ENCODE results near the gene WFIKKN2. TPM values are rescaled to one million over a fixed set of nuclear protein-coding genes. Genes with fewer than 3 reads are reported as not detected.

Gene WFIKKN2
- total and polyA plus RNA-seq, 10 of the 15 experiments (the other 5 are each of a cell fraction or from before 2014, with no cell fraction given), result 0.06 TPM; not detected in 9

GRCh38 chr17:50825188-50825587 lies 10.2 kb upstream of the WFIKKN2 start (continued):
- no peak for TF ChIP-seq IRF5 (IDR thresholded peaks at IDR 0.05; ENCODE audit: borderline replicate concordance)
- TF ChIP-seq, protein P1, sequence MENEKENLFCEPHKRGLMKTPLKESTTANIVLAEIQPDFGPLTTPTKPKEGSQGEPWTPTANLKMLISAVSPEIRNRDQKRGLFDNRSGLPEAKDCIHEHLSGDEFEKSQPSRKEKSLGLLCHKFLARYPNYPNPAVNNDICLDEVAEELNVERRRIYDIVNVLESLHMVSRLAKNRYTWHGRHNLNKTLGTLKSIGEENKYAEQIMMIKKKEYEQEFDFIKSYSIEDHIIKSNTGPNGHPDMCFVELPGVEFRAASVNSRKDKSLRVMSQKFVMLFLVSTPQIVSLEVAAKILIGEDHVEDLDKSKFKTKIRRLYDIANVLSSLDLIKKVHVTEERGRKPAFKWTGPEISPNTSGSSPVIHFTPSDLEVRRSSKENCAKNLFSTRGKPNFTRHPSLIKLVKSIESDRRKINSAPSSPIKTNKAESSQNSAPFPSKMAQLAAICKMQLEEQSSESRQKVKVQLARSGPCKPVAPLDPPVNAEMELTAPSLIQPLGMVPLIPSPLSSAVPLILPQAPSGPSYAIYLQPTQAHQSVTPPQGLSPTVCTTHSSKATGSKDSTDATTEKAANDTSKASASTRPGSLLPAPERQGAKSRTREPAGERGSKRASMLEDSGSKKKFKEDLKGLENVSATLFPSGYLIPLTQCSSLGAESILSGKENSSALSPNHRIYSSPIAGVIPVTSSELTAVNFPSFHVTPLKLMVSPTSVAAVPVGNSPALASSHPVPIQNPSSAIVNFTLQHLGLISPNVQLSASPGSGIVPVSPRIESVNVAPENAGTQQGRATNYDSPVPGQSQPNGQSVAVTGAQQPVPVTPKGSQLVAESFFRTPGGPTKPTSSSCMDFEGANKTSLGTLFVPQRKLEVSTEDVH (IDR thresholded peaks at IDR 0.05; ENCODE audit: low read depth, partially characterized antibody), result no peak
- no peak for TF ChIP-seq ZZZ3 (IDR thresholded peaks at IDR 0.05; ENCODE audit: control insufficient read depth, insufficient read length, low read depth)
- no peak for TF ChIP-seq PAX8 (IDR thresholded peaks at IDR 0.05)
- TF ChIP-seq NFYA (IDR thresholded peaks at IDR 0.05; ENCODE audit: borderline replicate concordance, low read depth, low read length), result no peak
- TF ChIP-seq, protein P2, sequence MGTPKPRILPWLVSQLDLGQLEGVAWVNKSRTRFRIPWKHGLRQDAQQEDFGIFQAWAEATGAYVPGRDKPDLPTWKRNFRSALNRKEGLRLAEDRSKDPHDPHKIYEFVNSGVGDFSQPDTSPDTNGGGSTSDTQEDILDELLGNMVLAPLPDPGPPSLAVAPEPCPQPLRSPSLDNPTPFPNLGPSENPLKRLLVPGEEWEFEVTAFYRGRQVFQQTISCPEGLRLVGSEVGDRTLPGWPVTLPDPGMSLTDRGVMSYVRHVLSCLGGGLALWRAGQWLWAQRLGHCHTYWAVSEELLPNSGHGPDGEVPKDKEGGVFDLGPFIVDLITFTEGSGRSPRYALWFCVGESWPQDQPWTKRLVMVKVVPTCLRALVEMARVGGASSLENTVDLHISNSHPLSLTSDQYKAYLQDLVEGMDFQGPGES (IDR thresholded peaks at IDR 0.05), result no peak
- TF ChIP-seq, protein P3, sequence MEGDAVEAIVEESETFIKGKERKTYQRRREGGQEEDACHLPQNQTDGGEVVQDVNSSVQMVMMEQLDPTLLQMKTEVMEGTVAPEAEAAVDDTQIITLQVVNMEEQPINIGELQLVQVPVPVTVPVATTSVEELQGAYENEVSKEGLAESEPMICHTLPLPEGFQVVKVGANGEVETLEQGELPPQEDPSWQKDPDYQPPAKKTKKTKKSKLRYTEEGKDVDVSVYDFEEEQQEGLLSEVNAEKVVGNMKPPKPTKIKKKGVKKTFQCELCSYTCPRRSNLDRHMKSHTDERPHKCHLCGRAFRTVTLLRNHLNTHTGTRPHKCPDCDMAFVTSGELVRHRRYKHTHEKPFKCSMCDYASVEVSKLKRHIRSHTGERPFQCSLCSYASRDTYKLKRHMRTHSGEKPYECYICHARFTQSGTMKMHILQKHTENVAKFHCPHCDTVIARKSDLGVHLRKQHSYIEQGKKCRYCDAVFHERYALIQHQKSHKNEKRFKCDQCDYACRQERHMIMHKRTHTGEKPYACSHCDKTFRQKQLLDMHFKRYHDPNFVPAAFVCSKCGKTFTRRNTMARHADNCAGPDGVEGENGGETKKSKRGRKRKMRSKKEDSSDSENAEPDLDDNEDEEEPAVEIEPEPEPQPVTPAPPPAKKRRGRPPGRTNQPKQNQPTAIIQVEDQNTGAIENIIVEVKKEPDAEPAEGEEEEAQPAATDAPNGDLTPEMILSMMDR (IDR thresholded peaks at IDR 0.05 in 2 of 3, conservative IDR thresholded peaks at IDR 0.05 in 1 of 3; ENCODE audit: control insufficient read depth in 2 of 3, extremely low read depth in 1 of 3, insufficient read depth in 1 of 3, low read depth in 3 of 3, low read length in 3 of 3), result no peak
- no peak for TF ChIP-seq TCF12 (IDR thresholded peaks at IDR 0.05; ENCODE audit: low read depth, low read length)
- TF ChIP-seq JUND (IDR thresholded peaks at IDR 0.05; ENCODE audit: low read depth, low read length), result no peak
- no peak for TF ChIP-seq IKZF2 (IDR thresholded peaks at IDR 0.05)

Measured in GM12878 (cell line).